ENCODE measurements around the gene SPON1.
"Not testable (repeated sequence)": the region's sequence is repeated elsewhere in the genome, so short reads cannot be mapped to it uniquely, and the experiment has no call there.

The SPON1 gene

GRCh38 chr11:14269692-14270573 is 307.4 kb downstream of the SPON1 start:
- no peaks in the 10 kb centered on the region for H3K9me3 ChIP-seq
- no peak overlapping the region for H3K27ac ChIP-seq
- no peak for DNase-seq
- TF ChIP-seq, protein P1, sequence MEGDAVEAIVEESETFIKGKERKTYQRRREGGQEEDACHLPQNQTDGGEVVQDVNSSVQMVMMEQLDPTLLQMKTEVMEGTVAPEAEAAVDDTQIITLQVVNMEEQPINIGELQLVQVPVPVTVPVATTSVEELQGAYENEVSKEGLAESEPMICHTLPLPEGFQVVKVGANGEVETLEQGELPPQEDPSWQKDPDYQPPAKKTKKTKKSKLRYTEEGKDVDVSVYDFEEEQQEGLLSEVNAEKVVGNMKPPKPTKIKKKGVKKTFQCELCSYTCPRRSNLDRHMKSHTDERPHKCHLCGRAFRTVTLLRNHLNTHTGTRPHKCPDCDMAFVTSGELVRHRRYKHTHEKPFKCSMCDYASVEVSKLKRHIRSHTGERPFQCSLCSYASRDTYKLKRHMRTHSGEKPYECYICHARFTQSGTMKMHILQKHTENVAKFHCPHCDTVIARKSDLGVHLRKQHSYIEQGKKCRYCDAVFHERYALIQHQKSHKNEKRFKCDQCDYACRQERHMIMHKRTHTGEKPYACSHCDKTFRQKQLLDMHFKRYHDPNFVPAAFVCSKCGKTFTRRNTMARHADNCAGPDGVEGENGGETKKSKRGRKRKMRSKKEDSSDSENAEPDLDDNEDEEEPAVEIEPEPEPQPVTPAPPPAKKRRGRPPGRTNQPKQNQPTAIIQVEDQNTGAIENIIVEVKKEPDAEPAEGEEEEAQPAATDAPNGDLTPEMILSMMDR (IDR thresholded peaks at IDR 0.05) = no peak
- intact Hi-C loops (cut with DNase I; ENCODE audit: low total_unique reads) = no loop called here
- H3K36me3 ChIP-seq = peaks cover 12 to 23% (median 16%) of the 10 kb centered on the region in 3 donors
- no peak overlapping the region for H3K4me3 ChIP-seq
- no peaks in the 10 kb centered on the region for H3K27me3 ChIP-seq
- no peaks in the 10 kb centered on the region for H3K4me1 ChIP-seq

GRCh38 chr11:14270690-14271542 is 308.4 kb downstream of the SPON1 start:
- H3K9me3 ChIP-seq = no peaks in the 10 kb centered on the region

DNA sequence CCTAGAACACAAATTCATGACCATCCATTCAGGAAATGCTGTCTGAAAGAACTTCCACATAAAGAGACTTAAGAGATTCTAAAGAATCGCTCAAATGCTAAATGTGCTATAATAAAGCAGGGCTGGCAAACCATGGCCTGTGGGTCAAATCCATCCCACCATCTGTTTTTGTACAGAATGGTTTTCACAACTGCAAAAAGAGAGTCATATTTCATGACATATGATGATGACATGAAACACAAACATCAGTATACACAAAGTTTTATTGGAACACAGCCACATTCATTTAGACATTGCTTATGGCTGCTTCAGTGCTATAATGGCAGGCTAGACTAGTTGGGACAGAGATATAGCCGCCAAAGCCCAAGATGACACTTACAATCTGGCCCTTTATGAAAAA is 311.4 kb downstream of the SPON1 start:
- DNase-seq = no peak
- Histone ChIP-seq H3K9me3 (no peaks in the 10 kb centered on the region), H3K4me3 (no peak overlapping the region), H3K36me3 (peaks cover 0 to 16% (median 13%) of the 10 kb centered on the region in 3 donors), H3K27me3 (no peaks in the 10 kb centered on the region), H3K4me1 (no peaks in the 10 kb centered on the region), H3K27ac (no peak overlapping the region)
- intact Hi-C loops (cut with DNase I; ENCODE audit: low total_unique reads) = no loop called here
- TF ChIP-seq, protein P1 (IDR thresholded peaks at IDR 0.05) = no peak

More at GRCh38 chr11:14270690-14271542, 308.4 kb downstream of the SPON1 start:
- intact Hi-C loops (cut with DNase I; ENCODE audit: low total_unique reads) = no loop called here
- Histone ChIP-seq H3K36me3 (peaks cover 2 to 13% (median 7%) of the 10 kb centered on the region in 3 donors), H3K4me3 (no peak overlapping the region), H3K27ac (no peak overlapping the region), H3K4me1 (no peaks in the 10 kb centered on the region), H3K27me3 (no peaks in the 10 kb centered on the region)
- TF ChIP-seq, protein P1 (IDR thresholded peaks at IDR 0.05) = no peak
- no peak for DNase-seq

- Histone ChIP-seq H3K4me3 (no peak overlapping the region), H3K9me3 (no peaks in the 10 kb centered on the region), H3K36me3 (peaks cover 5 to 26% (median 12%) of the 10 kb centered on the region in 3 donors), H3K27ac (no peak overlapping the region), H3K27me3 (no peaks in the 10 kb centered on the region), H3K4me1 (no peaks in the 10 kb centered on the region)
- DNase-seq = no peak
- TF ChIP-seq, protein P1 (IDR thresholded peaks at IDR 0.05) = no peak
- intact Hi-C loops (cut with DNase I; ENCODE audit: low total_unique reads) = no loop called here
These were observed 312.6 kb downstream of the SPON1 start for GRCh38 chr11:14275076-14275475.

DNA sequence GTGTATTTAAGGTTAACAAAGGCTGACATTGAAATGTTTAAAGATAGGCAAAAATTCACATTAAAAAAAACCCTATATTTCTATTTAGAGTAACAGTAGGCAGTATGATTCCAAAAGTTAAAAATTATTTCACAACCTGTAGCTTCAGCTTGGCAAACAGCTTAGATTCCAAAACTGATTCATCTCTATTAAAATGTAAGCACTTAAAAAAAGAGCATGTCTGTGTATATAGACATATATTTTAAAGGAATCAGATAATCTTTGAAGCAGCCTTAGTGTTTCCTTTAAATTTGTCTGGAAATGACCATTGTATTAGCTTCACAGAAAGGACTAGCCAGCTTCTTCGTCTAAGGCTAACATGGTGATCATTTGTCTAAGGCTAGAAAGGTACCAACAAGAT is 316.3 kb downstream of the SPON1 start:
- H3K9me3 ChIP-seq; DNase-seq; intact Hi-C loops (cut with DNase I; ENCODE audit: low total_unique reads); H3K4me1 ChIP-seq; H3K4me3 ChIP-seq; H3K27ac ChIP-seq; H3K27me3 ChIP-seq: not testable (repeated sequence)
- peaks cover 5 to 15% (median 12%) of the 10 kb centered on the region in 3 donors for H3K36me3 ChIP-seq

Data from tibial artery (tissue), 4 donors.